GM12864 (cell line): Measurements from ENCODE around the gene SGCE.

Experiments used
- DNase-seq: peaks from one replicate; pipeline ENCODE4 v3.0.0-alpha.2; 2011; ENCODE audit warnings: low read depth
- H3K4me3 ChIP-seq: 2 replicates; pipeline ENCODE4 v1.5.1; 2011; ENCODE audit warnings: mild to moderate bottlenecking, low read depth, low read length, control low read depth
- TF ChIP-seq, protein P1 (sequence below): IDR thresholded peaks from 2 replicates; pipeline ENCODE4 v1.5.1; 2011; ENCODE audit warnings: low read depth, mild to moderate bottlenecking, moderate library complexity, low read length, control low read depth, inconsistent platforms; ENCODE audit errors: missing control alignments

Gene SGCE

DNA sequence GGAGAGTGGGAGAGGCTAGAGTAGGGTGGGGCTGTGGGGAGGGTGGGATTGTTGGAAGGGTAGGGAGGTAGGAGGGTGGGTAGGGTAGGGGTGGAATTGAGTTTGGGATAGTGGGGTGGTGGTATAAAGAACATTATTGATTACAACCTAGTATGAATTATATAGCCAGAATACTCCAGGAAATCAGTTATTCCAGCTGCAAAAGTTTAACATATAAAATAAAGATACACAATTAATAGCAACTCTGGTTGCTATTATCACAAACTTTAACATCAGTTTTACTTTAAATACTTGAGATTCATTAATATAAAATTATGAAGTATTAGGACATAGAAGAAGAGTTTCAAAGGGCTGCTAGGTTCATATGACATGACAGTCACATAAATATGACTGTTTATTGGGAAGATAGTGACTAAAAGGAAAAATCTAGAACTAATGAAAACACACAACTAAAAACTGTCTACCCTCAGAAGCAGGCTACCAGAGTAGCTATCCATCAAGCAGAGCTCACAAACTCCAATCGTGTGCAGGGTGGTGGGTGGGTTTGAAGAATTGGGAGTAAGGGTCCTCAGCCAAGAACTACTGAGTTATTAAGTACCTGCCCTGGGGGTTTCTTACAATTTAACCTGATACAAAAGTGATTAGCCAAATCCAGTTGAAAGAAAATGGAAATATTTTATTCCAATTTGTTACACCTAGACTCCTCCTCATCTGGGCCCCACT, 14.0 kb upstream of the SGCE start:
- no peak for DNase-seq
- no peak overlapping the region for H3K4me3 ChIP-seq
- TF ChIP-seq, protein P1, sequence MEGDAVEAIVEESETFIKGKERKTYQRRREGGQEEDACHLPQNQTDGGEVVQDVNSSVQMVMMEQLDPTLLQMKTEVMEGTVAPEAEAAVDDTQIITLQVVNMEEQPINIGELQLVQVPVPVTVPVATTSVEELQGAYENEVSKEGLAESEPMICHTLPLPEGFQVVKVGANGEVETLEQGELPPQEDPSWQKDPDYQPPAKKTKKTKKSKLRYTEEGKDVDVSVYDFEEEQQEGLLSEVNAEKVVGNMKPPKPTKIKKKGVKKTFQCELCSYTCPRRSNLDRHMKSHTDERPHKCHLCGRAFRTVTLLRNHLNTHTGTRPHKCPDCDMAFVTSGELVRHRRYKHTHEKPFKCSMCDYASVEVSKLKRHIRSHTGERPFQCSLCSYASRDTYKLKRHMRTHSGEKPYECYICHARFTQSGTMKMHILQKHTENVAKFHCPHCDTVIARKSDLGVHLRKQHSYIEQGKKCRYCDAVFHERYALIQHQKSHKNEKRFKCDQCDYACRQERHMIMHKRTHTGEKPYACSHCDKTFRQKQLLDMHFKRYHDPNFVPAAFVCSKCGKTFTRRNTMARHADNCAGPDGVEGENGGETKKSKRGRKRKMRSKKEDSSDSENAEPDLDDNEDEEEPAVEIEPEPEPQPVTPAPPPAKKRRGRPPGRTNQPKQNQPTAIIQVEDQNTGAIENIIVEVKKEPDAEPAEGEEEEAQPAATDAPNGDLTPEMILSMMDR: no peak

DNA sequence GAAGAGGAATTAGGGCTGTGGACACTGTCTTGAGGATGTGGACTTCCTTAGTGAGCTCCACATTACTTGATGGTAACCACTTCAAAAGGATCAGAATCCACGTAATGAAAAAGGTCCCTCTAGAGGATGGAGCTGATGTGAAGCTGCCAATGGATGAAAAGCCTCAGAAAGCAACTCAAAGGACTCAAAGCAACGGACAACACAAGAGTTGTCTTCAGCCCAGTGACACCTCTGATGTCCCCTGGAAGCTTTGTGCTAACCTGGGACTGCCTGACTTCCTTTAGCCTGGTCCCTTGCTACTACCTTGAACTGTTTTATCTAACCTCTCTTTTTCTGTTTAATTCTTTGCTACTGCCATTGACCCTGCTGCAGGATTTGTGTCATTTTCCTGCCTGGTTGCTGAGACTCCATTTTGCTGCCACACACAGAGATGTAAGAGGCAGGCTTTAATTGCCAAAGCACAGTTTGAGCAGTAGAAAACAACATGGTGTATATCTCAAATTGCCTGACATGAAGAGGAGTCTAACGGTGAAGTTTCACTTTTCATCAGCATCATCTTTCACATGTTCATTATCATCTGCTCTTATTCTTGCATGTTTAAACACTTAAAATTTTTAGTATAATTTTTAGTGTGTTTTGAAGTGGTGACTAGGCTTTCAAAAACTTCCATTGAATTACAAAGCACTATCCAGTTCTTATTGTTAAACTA, 11.1 kb upstream of the SGCE start:
- no peak for DNase-seq
- TF ChIP-seq, protein P1: no peak
- no peak overlapping the region for H3K4me3 ChIP-seq

DNA sequence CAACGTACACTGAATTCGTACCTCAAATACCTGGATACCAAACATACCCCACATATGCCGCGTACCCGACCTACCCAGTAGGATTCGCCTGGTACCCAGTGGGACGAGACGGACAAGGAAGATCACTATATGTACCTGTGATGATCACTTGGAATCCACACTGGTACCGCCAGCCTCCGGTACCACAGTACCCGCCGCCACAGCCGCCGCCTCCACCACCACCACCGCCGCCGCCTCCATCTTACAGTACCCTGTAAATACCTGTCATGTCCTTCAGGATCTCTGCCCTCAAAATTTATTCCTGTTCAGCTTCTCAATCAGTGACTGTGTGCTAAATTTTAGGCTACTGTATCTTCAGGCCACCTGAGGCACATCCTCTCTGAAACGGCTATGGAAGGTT, 9.5 kb upstream of the SGCE start:
- TF ChIP-seq, protein P1: no peak
- DNase-seq: no peak
- H3K4me3 ChIP-seq: no peak overlapping the region

DNA sequence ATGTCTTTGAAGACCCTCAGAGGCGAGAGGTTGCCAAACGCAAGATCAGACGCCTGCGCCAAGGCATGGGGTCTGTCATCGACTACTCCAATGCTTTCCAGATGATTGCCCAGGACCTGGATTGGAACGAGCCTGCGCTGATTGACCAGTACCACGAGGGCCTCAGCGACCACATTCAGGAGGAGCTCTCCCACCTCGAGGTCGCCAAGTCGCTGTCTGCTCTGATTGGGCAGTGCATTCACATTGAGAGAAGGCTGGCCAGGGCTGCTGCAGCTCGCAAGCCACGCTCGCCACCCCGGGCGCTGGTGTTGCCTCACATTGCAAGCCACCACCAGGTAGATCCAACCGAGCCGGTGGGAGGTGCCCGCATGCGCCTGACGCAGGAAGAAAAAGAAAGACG, 8.1 kb upstream of the SGCE start:
- TF ChIP-seq, protein P1: no peak
- no peak for DNase-seq
- no peak overlapping the region for H3K4me3 ChIP-seq

DNA sequence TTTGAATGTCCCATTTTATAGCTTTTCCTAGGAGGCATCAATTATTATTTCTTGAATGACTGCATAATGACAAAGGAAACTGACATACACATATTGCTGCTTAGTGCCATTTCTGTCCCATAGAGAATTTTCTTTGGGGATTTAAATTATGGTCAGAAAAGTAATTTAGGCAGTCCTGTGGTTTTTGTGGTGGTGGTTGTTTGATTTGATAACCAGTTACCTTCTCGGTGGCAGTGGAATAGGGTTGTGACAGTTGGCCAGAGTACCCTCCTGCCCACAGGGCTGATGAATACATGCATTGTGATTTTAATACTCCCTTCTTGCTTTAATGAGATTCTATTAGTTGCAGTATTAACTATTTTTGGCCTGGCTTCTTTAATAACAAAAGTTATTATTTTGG, 6.6 kb upstream of the SGCE start:
- TF ChIP-seq, protein P1: no peak
- H3K4me3 ChIP-seq: no peak overlapping the region
- no peak for DNase-seq

DNA sequence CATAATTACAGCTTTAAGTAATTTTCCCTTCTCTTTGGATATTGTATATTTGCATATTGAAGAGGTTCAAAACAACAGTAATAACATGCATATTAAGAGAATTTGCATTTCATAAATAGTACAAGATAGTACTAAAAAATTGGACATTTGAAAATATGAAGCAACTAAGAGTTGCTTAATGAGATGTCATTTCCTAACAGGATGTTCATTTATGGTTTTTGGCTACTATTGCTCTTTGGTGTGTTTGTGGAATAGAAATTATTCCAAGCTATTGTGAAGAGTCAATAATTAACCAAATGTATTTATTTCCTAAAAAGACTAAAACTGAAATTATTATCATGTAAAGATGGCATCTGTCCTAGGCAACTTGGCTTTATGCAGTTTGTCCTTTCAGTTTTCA, 4.1 kb upstream of the SGCE start:
- no peak for DNase-seq
- H3K4me3 ChIP-seq: no peak overlapping the region

More for the DNA sequence above, 4.1 kb upstream of the SGCE start:
- TF ChIP-seq, protein P1: no peak
